ENCODE results near the gene MUC13. TPM values are rescaled to one million over a fixed set of nuclear protein-coding genes. Genes with fewer than 3 reads are reported as not detected.

Gene MUC13
- total and polyA plus RNA-seq, 11 donors = 0.08 to 0.15 TPM; not detected in 9

DNA sequence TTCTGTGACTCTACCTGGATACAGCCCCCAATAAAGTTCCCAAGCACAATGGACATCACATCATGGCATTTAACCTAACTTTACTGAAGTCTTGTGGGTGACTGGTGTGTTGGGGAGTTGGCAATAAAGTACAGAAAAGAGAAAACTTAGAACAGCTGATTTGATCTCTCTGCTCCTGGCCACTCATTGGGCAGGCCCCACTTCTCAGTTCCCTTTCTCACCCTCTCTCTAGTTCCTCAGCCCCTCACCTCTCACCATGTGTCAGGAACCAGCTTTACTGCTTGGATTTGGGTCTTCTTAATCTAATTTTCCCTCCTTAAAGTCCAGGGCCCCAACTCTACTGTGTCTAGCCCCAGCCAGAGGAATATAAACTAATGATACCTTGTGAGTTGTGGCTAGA is 713 bp upstream of the MUC13 start:
- ATAC-seq (no peak), DNase-seq (no peak)
- Histone ChIP-seq H3K4me3 (no peak overlapping the region), H3K27me3 (peaks cover 0 to 5% (median 0%) of the 10 kb centered on the region in 9 donors), H3K4me1 (no peaks in the 10 kb centered on the region), H3K9me3 (peaks cover 0 to 4% (median 0%) of the 10 kb centered on the region in 12 donors), H3K27ac (no peak overlapping the region), H3K36me3 (no peaks in the 10 kb centered on the region)
- TF ChIP-seq, protein P1, sequence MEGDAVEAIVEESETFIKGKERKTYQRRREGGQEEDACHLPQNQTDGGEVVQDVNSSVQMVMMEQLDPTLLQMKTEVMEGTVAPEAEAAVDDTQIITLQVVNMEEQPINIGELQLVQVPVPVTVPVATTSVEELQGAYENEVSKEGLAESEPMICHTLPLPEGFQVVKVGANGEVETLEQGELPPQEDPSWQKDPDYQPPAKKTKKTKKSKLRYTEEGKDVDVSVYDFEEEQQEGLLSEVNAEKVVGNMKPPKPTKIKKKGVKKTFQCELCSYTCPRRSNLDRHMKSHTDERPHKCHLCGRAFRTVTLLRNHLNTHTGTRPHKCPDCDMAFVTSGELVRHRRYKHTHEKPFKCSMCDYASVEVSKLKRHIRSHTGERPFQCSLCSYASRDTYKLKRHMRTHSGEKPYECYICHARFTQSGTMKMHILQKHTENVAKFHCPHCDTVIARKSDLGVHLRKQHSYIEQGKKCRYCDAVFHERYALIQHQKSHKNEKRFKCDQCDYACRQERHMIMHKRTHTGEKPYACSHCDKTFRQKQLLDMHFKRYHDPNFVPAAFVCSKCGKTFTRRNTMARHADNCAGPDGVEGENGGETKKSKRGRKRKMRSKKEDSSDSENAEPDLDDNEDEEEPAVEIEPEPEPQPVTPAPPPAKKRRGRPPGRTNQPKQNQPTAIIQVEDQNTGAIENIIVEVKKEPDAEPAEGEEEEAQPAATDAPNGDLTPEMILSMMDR (IDR thresholded peaks at IDR 0.05) = no peak
- TF ChIP-seq POLR2A (IDR thresholded peaks at IDR 0.05) = no peak
- intact Hi-C loops (cut with DNase I) = loop anchor here in 1 of 10 donors (10.0 kb wide), 1 partner anchor 650 kb away; no protein-coding TSS in a partner anchor

DNA sequence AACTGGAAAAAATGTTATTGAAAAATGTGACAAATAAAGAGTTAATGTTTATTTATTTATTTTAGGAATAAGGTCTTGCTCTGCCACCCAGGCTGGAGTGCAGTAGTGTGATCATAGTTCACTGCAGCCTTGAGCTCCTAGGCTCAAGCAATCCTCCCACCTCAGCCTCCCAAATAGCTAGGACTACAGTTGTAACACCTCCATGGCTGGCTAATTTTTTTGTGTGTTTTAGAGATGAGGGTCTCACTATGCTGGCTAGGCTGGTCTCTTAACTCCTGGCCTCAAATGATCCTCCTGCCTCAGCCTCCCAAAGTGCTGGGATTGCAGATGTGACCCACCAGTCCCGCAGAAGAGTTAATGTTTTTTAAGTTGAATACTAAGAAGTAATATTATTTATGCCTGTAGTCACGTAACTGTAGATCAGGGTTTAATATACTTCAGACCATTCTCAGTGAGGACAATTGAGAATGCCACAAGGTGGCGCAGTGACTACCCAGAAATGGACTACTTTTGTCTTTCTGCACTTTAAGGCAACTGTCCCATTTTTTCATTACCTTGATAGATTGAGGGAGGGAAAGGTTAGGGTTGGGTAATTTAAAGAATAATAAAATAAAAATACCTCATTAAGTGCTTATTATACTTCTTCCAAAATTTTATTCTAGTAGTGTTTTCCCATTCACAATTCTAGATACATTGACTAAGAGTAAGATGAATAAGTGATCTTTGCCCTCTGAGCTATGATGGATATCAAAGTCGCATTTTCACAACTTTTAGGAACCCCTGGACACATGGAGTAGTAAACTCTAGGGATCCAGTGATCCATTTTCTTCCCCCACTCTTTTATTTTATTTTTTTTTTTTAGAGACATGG is 6.0 kb downstream of the MUC13 start:
- intact Hi-C loops (cut with DNase I) = loop anchor here (1.0 to 10.0 kb wide), 14 partner anchors 54 to 659 kb away; no protein-coding TSS in a partner anchor
- H3K4me1 ChIP-seq = peaks cover 0 to 11% (median 0%) of the 10 kb centered on the region in 12 donors
- no peak overlapping the region for H3K27ac ChIP-seq
- no peaks in the 10 kb centered on the region for H3K9me3 ChIP-seq
- TF ChIP-seq, protein P1 (IDR thresholded peaks at IDR 0.05) = peak; percentile 61 to 87 (median 75)
- no peak for TF ChIP-seq POLR2A (IDR thresholded peaks at IDR 0.05)
- DNase-seq = peak; percentile 50 to 79 (median 60)
- 20 to 29% (median 26%) methylated on average over 4 of the region's 4 CpGs for WGBS, 4 donors
- no peaks in the 10 kb centered on the region for H3K27me3 ChIP-seq
- no peaks in the 10 kb centered on the region for H3K36me3 ChIP-seq
- no peak overlapping the region for H3K4me3 ChIP-seq
- peak in 2 of 4 donors; percentile 68 to 76 for ATAC-seq

DNA sequence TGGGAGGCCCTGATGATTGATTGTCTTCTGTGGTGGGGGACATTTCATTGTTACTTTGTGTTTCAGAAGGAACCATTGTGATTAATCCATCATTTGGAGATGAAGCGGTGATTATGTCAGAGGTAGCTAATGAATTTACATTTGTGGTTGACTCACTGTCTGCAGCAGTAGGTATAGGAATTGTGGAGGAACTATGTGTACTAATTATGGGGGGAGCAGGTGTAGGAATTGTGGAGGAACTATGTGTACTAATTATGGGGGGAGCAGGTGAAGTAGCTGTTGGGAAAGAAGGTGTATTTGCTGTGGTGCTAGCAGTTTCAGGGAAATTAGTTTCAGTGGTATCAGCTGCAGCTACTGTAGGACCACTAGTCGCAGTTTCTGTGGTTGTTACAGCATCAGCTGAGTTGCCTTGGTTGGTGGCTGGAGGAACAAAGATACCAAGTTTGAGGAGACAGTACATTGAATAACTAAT is 6.9 kb downstream of the MUC13 start:
- no peak overlapping the region for H3K27ac ChIP-seq
- peaks cover 0 to 11% (median 0%) of the 10 kb centered on the region in 12 donors for H3K4me1 ChIP-seq
- WGBS, 4 donors = 92 to 96% (median 95%) methylated on average over 2 of the region's 2 CpGs
- TF ChIP-seq, protein P1 (IDR thresholded peaks at IDR 0.05) = no peak
- no peak for TF ChIP-seq POLR2A (IDR thresholded peaks at IDR 0.05)
- no peaks in the 10 kb centered on the region for H3K36me3 ChIP-seq
- intact Hi-C loops (cut with DNase I) = loop anchor here (1.0 to 10.0 kb wide), 14 partner anchors 55 to 660 kb away; no protein-coding TSS in a partner anchor
- no peaks in the 10 kb centered on the region for H3K9me3 ChIP-seq
- H3K27me3 ChIP-seq = no peaks in the 10 kb centered on the region
- DNase-seq (no peak), ATAC-seq (no peak)
- no peak overlapping the region for H3K4me3 ChIP-seq

DNA sequence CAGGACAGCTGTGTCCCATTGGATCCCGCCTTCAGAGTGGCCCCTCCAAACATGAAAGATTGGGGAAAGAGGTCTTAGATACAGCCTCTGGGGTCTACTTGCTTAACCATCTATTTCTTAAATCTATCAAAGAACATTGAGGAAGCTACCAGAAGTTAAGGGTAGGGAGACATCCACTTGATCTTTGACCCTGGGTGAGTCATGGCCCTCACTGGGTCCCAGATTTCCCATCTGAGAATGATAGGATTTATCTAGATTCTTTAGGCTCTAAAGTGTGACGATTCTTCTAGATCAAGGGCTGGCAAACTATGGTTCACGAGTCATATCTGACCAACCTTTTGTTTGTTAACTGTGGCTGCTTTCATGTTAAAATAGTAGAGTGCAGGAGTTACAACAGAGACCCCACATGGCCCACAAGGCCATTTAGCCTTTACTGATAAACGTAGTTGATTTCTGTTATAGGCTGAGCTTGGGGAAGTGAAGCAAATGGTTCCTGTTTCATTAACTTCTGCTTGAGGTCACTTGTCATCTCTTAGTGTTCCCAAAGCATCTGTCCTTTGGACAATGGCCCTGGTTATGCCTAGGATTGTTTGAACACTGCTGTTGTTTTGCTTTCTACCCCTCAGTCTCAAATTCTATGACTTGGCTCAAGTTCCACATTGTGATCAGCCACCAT is 8.0 kb downstream of the MUC13 start:
- DNase-seq (no peak), ATAC-seq (peak in 2 of 4 donors; percentile 12 to 30)
- no peak for TF ChIP-seq POLR2A (IDR thresholded peaks at IDR 0.05)
- TF ChIP-seq, protein P1 (IDR thresholded peaks at IDR 0.05) = no peak
- H3K27ac ChIP-seq = no peak overlapping the region
- H3K4me3 ChIP-seq = no peak overlapping the region
- no peaks in the 10 kb centered on the region for H3K27me3 ChIP-seq
- intact Hi-C loops (cut with DNase I) = loop anchor here in 8 of 10 donors (5.0 to 10.0 kb wide), 8 partner anchors 56 to 661 kb away; no protein-coding TSS in a partner anchor
- H3K36me3 ChIP-seq = no peaks in the 10 kb centered on the region
- WGBS, 4 donors = 81 to 92% (median 86%) methylated on average over 4 of the region's 4 CpGs
- H3K4me1 ChIP-seq = peaks cover 0 to 11% (median 0%) of the 10 kb centered on the region in 12 donors
- no peaks in the 10 kb centered on the region for H3K9me3 ChIP-seq
